Fibroblast of skin of left biceps (primary cell): ENCODE data around the gene FAM3A.
"Not testable (repeated sequence)": the region's sequence is repeated elsewhere in the genome, so short reads cannot be mapped to it uniquely, and the experiment has no call there.

Experiments
- DNase-seq, 2 experiments: peaks; one replicate each; pipeline ENCODE4 v3.0.0-alpha.2; 2013; ENCODE audit warnings: low read depth in 2 of 2

Gene FAM3A

DNA sequence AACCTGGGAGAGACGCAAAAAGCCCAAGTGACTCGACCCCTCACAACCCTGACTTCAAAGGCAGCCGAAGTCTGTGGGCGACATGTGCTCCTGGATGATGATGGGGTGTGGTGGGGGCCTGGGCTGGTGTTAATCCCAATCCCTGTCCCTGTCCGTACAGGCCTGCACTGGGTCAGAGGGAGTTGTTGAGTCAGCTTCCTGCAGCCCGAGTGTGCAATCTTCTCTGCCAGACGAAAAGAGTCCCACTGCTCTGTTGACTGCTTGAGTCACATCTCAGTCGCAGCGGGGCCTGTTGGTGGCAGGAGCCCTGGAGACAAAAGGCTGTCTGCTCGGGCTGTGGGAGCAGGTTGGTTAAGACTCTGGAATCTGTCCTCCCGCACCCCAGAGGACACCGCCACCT, 10.3 kb downstream of the FAM3A start:
- no peak for DNase-seq

DNA sequence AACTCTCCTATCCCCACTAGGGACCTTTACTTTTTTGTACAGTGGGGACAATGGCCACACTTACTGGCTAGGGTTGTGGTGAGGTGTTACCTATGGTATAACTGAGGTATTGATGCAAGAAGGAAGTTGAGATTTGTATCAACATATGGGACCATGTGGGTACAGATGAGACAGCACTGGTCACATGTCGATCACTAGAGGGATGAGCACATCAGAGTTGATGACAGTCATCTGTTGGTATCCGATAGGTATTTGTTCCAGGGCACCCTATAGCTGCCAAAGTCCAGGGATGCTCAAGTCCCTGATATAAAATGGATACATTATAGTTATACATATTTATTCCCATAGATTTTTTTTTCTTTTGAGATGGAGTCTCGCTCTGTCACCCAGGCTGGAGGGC, 13.0 kb downstream of the FAM3A start:
- DNase-seq: no peak

DNA sequence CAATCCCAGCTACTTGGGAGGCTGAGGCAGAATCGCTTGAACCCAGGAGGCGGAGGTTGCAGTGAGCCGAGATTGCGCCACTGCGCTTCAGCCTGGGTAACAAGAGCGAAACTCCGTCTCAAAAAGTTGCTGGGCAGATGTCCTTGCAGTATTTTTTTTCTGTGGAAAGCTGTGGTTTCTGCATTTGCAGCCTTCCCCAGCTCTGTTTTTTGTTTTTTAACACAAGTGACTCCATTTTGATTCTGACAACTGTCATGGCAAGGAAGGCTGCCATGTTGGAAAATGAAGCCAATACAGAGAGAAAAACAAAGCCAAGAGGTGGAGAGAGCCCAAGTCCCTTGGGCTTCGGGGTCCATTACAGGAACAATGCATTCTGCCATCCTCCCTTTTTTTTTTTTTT, 13.9 kb downstream of the FAM3A start:
- DNase-seq: no peak

DNA sequence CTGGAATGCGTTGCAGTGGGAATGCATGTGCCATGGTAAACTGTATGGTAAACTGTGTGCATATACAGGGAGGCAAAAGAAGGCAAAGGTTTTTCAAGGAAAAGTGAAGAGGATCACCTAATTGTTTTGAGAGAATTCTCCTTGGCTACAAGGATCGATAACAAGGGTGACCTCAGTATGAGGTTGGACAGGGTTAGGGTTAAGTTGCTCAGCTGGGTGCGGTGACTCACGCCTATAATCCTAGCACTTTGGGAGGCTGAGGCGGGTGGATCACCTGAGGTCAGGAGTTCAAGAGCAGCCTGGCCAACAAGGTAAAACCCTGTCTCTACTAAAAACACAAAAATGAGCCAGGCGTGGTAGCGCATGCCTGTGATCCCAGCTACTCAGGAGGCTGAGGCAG, 14.6 kb downstream of the FAM3A start:
- not testable (repeated sequence) for DNase-seq

DNA sequence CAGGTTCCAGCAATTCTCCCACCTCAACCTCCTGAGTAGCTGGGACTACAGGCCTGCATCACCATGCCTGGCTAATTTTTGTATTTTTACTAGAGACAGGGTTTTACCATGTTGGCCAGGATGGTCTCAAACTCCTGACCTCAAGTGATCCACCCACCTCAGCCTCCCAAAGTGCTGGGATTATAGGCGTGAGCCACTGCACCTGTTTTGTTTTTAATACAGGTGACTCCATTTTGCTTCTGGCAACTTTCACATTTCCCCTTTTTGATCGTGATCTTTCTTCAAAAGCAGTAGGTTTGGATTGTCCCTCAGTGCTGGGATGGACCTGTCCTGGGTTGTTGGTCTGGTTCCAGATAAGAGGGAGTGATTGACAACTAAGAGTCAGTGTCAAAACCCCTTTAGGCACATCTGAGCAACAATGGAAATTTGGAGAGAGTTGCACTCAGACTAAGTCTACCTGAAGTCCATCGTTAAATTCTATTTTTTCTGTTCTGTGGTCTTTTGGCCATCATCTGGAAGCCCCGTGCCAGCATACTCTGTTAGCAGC, 19.4 kb downstream of the FAM3A start:
- not testable (repeated sequence) for DNase-seq

DNA sequence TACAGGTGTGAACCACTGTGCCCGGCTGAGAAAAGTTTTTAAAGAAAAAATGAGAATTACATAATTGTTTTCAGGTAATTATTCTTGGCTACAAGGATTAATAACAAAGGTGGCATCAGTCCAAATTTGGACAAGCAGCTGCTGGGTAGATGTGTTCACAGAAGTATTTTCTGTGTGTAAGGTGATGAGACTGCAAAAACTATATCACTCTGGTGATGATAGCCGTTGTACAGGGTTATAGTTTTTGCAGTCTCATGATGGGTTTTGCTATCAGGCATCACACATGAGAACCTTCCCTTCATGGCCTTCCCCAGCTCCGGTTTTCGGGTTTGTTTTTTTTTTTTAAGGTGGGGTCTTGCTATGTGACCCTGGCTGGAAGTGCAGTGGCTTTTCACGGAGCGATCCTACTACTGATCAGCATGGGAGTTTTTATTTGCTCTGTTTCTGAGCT, 20.5 kb downstream of the FAM3A start:
- DNase-seq: no peak

DNA sequence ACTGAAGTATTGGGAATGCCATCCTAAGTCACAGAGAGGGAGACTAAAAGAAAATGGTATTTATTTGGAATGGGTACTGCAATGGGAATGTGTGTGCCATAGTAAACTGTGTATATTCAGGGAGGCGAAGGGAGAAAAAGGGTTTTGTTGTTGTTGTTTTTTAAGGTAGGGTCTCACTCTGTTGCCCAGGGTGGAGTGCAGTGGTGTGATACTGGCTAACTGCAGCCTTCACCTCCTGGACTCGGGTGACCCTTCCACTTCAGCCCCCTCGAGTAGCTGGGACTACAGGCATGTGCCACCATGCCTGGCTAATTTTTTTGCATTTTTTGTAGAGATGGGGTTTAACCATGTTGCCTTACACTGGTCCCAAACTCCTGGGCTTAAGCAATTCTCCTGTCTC, 21.3 kb downstream of the FAM3A start:
- no peak for DNase-seq

DNA sequence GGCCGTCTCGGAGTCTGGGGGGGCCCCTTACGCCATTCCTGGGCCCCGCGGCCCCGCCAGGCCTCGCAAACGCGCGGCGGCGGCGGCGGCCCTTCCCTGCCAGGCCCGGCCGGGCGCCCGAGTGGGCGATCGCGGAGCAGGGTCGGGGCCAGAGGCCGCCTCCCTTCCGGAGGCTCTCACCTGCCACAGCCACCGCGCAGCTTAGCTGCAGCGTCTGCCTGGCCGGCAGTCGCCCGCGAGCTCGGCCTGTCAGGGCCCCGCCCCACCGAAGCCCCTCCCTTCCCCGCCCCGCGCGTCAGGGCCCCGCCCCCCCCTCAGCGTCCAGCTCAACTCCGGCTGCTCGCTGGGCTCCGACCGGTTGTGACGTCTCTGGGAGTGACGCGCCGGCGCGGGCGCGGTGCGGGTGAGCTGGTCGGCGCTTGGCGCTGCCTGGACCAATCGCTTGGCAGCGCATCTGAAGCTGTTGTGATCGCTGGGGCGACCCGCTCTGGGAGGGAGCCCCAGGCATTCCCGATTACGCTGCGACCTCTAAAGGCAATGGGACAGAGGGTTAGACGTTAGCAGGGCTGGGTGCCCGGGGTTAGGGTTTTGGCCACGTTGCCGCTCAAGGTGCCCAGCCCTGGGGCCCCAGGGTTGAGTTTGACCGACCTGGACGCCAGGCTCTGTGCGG, 25.5 kb downstream of the FAM3A start, which contains the start of gene SLC10A3:
TSS of gene SLC10A3 (minus strand) at position 216 of the 670 bp plus-strand sequence. CDS start 1,689 bp downstream, outside the sequence.
- peak; percentile 77 for DNase-seq

DNA sequence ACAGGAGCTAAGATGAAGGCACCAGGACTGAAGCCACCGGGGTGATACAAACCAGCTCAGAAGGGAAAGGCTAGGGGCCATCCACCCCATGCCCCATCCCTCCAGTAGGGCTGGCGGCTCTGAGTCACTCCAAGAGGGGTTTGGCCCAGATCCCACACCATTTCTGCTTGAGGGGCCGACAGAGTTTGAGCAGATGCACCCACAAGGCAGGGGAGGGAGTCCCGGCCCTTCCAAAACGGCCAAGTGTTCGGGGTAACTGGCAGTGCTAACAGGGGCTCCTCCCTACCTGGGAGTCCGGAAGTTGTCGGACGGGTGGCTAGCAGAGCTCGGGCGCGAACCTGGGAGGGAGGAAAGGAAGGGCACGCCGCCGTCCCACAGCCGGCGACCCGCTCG, 26.0 kb downstream of the FAM3A start:
- DNase-seq: no peak

DNA sequence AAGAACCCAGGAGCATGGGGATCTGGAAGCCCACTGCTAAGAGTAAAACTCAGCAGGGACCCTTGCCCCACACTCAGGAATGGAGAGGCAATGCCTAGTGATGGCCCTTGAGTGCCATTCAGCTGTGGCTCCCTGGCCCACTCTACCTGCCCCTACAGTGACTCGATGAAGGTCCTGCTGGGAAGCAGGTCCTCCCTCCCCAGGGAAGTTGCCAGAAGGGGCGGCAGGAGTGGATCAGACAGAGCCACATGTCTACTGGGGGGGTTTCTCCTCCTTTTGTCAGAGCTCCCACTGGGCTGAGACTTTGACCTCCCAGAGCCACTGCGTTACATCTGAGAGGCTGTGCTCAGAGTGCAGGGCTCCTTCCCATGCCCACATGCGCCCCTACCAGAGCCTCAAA, 26.9 kb downstream of the FAM3A start:
- no peak for DNase-seq

DNA sequence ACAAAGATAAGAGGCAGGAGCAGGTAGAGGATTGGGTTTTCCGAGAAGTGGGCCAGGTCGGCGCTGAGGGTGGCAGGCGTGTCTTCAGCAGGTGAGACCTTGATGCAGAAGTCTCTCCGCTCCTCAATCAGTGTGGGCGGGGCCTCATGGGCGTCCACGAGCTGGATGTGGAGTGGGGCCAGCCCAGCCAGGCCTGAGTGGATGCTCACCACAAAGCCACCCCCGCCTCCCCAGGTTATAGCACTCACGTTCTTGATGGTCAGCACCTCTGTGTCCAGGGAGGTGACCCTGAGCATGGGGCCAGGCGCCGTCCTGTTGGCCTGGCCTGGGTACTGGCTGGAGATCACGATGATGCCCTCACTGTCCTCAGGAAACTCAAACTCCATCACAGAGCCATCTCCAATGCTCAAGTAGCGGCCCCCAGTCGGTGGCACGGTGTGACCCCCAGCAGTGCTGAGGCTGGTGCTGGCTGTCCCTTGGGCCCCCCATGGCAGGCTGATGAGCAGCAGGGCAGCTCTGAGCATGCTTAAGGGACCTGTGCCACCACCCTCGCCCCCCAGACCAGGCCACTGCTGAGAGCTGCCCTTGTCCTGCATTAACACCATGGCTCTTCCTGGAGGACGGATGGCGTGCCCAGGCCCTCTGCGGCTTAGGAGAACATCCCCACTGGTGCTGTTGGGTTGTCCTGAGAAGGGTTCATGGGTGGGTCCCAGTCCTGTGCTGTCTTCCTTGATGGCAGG, 27.5 kb downstream of the FAM3A start:
- no peak for DNase-seq

DNA sequence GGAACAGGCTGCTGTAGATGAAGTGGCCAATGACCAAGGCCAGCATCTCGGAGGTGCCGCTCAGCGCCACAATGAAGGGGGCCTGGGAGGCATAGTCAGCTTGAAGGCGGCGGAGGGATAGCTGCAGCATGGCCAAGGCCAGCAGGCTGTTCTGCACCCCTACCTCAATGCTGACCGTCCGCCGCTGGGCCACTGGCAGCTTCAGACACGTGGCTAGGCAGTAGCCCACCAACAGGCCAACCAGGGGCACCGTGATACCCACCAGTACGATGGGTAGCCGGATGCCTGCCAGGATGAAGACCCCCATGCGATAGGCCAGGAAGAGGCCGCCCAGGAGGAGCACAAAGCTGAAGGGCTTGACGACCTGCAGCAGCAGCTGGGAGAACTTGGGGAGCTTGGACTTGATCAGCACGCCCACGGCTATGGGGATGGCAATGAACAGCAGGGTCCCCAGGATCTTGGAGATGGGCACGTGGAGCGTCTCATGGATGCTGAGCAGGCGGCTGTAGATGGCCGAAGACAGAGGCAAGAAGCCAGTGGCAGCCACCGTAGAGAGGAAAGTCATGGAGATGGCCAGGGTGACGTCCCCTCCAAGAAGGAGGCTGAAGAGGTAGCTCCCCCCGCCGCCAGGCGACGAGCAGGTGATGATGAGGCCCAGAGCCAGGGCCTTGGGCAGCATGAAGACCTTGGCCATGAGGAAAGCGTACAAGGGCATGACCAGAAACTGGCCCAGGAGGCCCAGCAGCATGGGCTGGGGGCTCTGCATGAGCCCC, 28.3 kb downstream of the FAM3A start:
- DNase-seq: no peak

DNA sequence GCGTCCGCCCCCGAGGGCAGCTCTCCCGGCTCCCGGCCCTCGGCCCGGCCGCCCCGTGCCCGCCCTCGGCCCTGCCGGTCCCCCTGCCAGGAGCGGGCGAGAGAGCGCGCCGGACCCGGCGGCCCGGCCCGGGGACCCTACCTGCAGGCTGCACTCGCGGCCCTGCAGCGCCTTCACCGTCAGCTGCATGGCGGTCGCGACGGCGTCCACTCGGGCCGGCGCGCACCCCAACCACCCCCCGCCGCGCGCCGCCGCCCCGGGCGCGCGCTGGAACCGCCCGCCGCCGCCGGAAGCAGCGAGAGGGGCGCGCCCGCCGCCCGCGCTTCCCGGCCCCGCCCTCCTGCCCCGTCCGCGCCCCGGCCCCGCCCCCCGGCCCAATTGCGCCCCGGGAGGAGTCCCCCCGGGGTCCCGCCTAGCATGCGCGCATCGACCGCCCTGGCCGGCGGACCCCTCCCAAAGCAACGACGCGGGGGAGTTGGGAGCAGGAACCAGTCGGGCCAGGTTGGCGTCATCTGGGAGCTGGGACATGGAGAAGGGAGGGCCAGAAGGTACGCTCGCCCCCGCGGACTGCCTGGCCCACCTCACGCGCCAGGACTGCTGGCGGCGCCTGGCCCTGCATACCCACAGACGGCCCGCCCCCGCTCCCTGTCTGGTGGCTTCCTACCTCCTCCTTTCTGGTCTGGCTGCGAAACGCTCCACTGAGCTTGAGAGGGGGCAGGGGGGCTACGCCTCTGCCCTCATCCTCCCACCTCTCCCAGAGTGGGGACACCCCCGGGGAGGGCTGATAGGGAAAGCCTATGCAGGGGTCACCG, 29.4 kb downstream of the FAM3A start, which contains the start of gene UBL4A:
TSS of gene UBL4A (minus strand) at position 220 of the 812 bp plus-strand sequence. CDS start at position 189, 31 bp downstream.
- no peak for DNase-seq

DNA sequence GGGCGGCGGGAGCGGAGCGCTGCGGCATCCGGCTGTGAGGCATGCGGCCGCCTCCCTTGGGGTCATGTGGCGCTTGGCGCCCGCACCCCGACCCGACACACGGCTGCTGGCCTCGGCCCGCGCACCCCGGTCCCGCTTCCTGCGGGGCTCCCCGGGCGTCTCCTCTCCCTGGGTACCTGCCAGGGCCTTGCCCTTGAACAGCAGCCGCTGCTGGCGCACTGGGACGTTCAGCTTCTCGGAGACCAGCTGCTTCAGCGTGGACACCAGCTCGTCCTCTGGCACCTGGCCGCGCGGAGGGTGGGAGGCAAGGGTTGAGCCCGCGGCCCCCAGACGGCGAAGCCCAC, 30.0 kb downstream of the FAM3A start:
- no peak for DNase-seq

DNA sequence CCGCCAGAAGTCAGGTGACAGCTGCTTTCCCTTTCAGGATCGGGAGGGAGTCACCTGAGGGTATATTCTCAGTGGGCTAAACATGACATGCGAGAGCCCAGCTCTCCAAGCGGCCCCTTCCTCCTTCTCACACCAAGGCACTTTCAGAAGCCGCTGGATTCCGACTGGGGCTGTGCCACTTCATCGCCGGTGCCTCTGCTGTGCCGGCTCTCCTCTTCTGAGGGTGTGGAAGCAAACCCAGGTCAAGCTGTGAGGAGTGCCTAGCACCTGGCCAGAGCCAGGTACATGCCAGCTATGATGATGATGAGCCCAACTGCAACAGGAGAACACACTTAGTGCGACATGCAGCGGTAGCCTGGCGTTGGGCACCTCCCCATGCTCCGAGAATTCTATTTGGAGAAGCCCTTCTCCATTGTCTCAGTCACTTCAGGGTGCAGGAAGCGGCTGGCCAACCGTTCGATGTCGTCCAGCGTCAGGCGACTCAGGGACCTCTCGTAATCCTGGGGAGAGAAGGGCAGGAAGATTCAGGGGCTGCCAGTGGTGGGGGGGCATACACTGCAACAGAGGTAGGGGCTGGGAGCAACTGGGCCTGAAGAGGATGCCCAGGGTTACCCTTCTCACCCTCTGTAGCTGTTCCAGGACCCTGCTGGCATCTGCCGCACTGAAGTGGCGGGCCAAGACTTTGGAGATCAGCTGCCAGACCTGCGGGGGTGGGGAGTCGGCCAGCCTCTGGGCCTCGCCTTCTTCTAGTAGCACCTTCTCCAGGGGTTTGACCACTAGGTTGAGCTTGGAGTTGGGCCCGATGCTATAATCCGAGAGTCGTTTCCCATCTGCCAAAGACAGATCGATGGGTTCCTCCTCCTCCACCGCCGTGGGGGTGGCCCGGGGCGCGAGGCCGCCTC, 30.6 kb downstream of the FAM3A start:
- no peak for DNase-seq

DNA sequence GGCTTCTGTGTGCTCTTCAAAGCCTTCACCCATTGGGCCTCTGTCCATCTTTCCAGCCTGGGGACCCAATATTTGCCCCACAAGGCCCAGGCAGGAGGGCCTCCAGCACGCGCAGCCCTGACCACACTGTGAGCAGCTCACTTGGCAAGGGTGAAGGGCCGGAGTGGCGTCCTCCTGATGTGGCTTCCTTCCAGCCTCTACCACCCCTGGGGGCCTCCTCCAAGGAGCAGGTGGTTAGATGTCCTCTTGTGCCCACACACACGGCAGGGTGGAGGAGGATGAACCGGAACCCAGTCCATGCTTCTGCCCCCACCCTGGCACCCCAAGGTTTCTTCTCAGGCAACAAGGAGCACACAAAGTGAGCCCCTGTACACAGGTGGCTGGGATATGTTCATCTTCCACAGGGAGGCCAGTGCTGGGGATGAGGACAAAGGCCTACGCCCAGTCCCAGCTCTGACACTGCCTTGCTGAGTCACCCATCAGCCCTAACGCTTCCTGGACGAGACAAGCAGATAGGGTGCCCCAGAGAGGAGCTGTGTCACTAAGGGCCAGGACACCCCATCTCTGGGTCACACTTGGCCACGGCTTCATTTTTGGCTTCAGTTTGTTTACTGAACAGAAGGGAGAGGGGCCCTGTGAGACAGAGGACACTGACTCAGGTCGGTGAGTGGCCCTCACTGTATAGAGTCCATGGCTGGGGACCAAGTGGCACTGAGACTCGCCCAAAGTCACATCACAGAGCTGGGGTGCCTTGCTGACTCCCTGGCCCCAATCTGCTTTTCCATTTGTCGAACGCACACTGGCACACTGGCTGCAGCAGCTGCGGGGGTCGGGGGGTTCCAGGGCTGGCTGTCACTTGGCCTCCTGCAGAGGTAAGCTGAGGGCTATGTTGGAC, 31.5 kb downstream of the FAM3A start:
- no peak for DNase-seq

DNA sequence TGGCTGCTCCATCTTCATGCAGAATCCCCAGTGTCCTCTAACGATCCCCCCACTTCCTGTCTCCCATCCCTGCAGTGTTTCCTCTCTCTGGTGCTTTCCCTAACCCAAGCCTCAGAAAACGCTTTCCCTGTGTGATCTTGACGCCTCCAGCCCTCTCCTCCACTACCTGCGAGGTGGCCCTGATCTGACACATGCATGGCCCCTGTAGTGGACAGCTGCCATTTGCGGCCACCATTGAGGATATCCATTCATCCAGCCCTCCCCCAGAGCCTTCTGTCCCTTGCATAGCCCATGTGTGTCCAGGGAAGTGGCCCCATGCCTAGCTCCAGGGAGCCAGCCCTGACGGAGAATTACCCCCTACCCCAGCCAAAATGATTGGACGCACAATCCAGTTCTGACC, 32.7 kb downstream of the FAM3A start:
- DNase-seq: no peak

DNA sequence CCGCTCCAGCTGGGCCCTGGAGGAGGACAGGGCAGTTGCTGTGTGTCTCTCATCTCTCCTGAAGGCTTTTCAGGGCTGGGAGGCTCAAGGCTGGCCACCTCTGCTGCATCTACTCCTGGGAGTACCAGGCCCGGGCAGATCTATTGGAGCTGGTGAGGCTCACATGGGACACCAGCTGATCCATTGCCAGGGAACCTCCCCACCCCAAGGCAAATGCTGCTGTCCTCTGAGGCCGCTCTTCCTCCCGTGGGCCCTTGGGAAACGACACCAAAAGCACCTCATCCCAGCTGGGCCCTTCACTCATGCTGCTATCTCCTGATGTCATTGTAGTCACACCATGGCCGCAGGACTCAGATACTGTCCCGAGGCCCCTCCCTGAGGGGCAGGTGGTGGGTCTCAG, 33.2 kb downstream of the FAM3A start:
- no peak for DNase-seq

DNA sequence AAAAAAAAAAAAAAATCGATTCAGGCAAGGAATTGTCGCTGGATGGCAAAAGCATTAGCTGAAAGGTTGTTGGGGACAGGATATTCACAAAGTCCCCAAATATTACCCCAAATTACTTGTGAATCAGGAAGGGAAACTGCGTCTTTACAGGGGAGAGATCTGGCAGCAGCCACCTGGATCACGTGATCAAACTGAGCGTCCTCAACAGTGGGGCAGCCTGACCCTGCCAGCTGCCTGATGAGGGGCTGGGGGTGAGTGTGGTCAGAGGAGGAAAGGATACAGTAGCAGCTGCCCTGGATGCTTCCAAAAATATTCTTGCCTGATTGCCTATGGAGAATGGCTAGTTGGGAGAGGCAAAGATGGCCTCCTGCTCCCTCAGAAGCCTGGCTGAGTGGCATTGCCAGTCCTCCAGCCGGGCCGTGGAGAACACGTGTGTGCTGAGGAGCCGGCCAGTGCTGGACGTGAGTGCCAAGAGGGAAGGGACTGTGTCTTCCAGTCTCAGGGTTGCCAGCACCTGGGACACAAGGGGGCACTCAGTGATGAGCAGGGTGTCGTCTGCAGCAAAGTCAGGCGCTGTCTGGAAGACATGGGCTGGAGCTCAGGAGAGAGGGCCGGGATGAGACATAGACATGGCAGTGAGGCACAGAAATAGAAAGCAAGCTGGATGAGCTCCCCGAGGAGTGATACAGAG, 34.0 kb downstream of the FAM3A start:
- DNase-seq: no peak
